ENCODE data around the gene C10orf71.

- TF ChIP-seq POLR2A (IDR thresholded peaks at IDR 0.05; ENCODE audit: low read length) (no peak), GATA1 (IDR thresholded peaks at IDR 0.05; ENCODE audit: low read depth, low read length) (no peak)
These were observed 14.6 kb downstream of the C10orf71 start for GRCh38 chr10:49313501-49314070.

Data from erythroblast (primary cell).